ENCODE measurements around the gene UBQLN1. TPM values are rescaled to one million over a fixed set of nuclear protein-coding genes. Genes with fewer than 3 reads are reported as not detected.

UBQLN1 gene
- polyA plus RNA-seq, 1 donor from 2014 or later = 133 TPM

DNA sequence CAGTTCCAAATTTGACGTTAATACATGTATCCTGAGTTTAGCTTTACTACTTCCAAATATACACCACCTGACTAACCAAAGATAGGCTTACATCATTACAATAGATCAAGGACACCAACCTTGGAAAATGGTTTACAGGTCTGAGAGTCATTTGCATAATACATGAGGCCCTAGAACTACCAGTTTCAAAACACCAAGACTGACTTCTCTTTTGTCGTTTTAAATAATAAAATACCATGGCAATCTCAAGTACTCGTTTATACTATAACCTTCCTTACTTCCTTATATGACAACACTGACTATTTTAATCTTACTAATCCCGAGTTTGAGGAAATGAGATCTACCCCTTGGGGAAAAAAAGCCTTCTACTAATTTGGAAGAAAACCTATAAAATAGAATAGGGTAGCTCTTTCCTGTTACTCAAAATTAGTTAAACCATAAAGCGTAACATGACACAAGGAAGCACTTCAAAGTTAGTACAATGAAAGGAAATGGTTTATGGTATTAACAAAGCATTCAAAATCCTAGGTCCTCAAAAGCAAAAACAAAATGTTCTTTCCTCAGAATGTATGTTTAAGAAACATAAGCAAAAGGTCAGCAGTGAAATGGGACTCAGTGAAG, 42.1 kb downstream of the UBQLN1 start:
- no peaks in the 10 kb centered on the region for H3K27me3 ChIP-seq (ENCODE audit: insufficient read depth, low read depth, low read length)
- H3K4me2 ChIP-seq (ENCODE audit: low read length) = no peak overlapping the region
- H3K9me3 ChIP-seq (ENCODE audit: low read length) = no peaks in the 10 kb centered on the region
- H3K27ac ChIP-seq (ENCODE audit: low read length) = no peak overlapping the region
- H3K79me2 ChIP-seq (replicated peaks; ENCODE audit: insufficient read depth, low read length) = no peaks in the 10 kb centered on the region
- H4K20me1 ChIP-seq (ENCODE audit: insufficient read depth) = no peaks in the 10 kb centered on the region
- no peaks in the 10 kb centered on the region for H3K9me2 ChIP-seq (ENCODE audit: insufficient read depth, low read length)
- H3K4me3 ChIP-seq (ENCODE audit: low read length) = no peak overlapping the region
- no peak for TF ChIP-seq RAD21 (conservative IDR thresholded peaks at IDR 0.05)
- no peak for TF ChIP-seq CTCF (IDR thresholded peaks at IDR 0.05; ENCODE audit: poor library complexity, severe bottlenecking)
- TF ChIP-seq EZH2 (IDR thresholded peaks at IDR 0.05; ENCODE audit: borderline replicate concordance, insufficient read depth, low read length, poor library complexity, severe bottlenecking) = no peak
- TF ChIP-seq MXI1 (conservative IDR thresholded peaks at IDR 0.05; ENCODE audit: poor library complexity, severe bottlenecking) = no peak
- TF ChIP-seq SMC3 (conservative IDR thresholded peaks at IDR 0.05; ENCODE audit: poor library complexity) = no peak
- TF ChIP-seq REST (IDR thresholded peaks at IDR 0.05; ENCODE audit: borderline replicate concordance) = no peak
- no peak for TF ChIP-seq POLR2AphosphoS5 (IDR thresholded peaks at IDR 0.05)
- no peak for TF ChIP-seq TAF1 (IDR thresholded peaks at IDR 0.05; ENCODE audit: low read depth)
- TF ChIP-seq EP300 (conservative IDR thresholded peaks at IDR 0.05; ENCODE audit: poor library complexity, severe bottlenecking) = no peak
- peaks cover 6% of the 10 kb centered on the region for H3K36me3 ChIP-seq (ENCODE audit: insufficient read depth, low read length)
- no peaks in the 10 kb centered on the region for H3F3A ChIP-seq (ENCODE audit: insufficient read depth, low read length, poor library complexity, severe bottlenecking)
- H2AFZ ChIP-seq (ENCODE audit: low read depth, low read length) = no peak overlapping the region
- no peak overlapping the region for H3K9ac ChIP-seq (ENCODE audit: low read length)

DNA sequence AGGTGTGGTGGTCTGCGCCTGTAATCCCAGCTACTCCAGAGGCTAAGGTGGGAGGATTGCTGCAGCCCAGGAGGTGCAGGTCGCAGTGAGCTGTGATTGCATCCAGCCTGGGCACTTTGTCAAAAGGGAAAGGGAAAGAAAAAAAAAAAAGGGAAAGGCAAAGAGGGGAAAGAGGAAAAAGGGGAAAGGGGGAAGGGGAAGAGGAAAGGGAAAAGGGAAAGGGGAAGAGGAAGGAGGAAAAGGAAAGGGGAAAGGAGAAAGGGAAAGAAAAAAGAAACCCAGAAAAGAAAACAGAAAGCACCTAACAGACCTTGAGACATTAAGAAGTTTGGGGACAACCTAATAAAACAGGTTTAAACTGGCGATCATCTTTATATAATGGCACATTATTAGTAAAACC, 44.8 kb downstream of the UBQLN1 start:
- H4K20me1 ChIP-seq (ENCODE audit: insufficient read depth) = no peaks in the 10 kb centered on the region
- H3F3A ChIP-seq (ENCODE audit: insufficient read depth, low read length, poor library complexity, severe bottlenecking) = no peaks in the 10 kb centered on the region
- no peak overlapping the region for H3K4me2 ChIP-seq (ENCODE audit: low read length)
- no peaks in the 10 kb centered on the region for H3K79me2 ChIP-seq (replicated peaks; ENCODE audit: insufficient read depth, low read length)
- TF ChIP-seq EP300 (conservative IDR thresholded peaks at IDR 0.05; ENCODE audit: poor library complexity, severe bottlenecking) (no peak), SMC3 (conservative IDR thresholded peaks at IDR 0.05; ENCODE audit: poor library complexity) (no peak), RAD21 (conservative IDR thresholded peaks at IDR 0.05) (no peak), CTCF (IDR thresholded peaks at IDR 0.05; ENCODE audit: poor library complexity, severe bottlenecking) (no peak), EZH2 (IDR thresholded peaks at IDR 0.05; ENCODE audit: borderline replicate concordance, insufficient read depth, low read length, poor library complexity, severe bottlenecking) (no peak), TAF1 (IDR thresholded peaks at IDR 0.05; ENCODE audit: low read depth) (no peak), POLR2AphosphoS5 (IDR thresholded peaks at IDR 0.05) (no peak), REST (IDR thresholded peaks at IDR 0.05; ENCODE audit: borderline replicate concordance) (no peak), MXI1 (conservative IDR thresholded peaks at IDR 0.05; ENCODE audit: poor library complexity, severe bottlenecking) (no peak)
- H3K36me3 ChIP-seq (ENCODE audit: insufficient read depth, low read length) = peaks cover 12% of the 10 kb centered on the region
- H3K9me3 ChIP-seq (ENCODE audit: low read length) = no peaks in the 10 kb centered on the region
- no peak overlapping the region for H3K4me3 ChIP-seq (ENCODE audit: low read length)
- H2AFZ ChIP-seq (ENCODE audit: low read depth, low read length) = no peak overlapping the region
- no peak overlapping the region for H3K27ac ChIP-seq (ENCODE audit: low read length)
- H3K9ac ChIP-seq (ENCODE audit: low read length) = no peak overlapping the region
- no peaks in the 10 kb centered on the region for H3K9me2 ChIP-seq (ENCODE audit: insufficient read depth, low read length)
- no peaks in the 10 kb centered on the region for H3K27me3 ChIP-seq (ENCODE audit: insufficient read depth, low read depth, low read length)
